GM18951 (cell line): ENCODE results near the gene RPL22.

ENCODE experiments used
- POLR2A ChIP-seq: IDR thresholded peaks from 4 replicates; pipeline ENCODE4 v1.6.1; 2011; ENCODE audit warnings: mild to moderate bottlenecking; ENCODE audit not compliant: insufficient read length, insufficient read depth; ENCODE audit errors: extremely low read depth
- in situ Hi-C: fragments of 300-500 bp; cut with MboI; formaldehyde crosslinking; loops from one replicate; pipeline ENCODE4 v1.12.0; 2022; ENCODE audit warnings: low sequenced_read_pairs, mixed read lengths, inconsistent platforms; ENCODE audit not compliant: unreplicated experiment

RPL22 gene

GRCh38 chr1:6180268-6180706 lies 19.1 kb downstream of the RPL22 start, which contains the start of gene CHD5:
Gene CHD5, minus strand, starts transcription at chr1:6180321. Its CDS starts 298 bp downstream, at chr1:6180023.
- in situ Hi-C loops: no loop called here
- TF ChIP-seq POLR2A: no peak

DNA sequence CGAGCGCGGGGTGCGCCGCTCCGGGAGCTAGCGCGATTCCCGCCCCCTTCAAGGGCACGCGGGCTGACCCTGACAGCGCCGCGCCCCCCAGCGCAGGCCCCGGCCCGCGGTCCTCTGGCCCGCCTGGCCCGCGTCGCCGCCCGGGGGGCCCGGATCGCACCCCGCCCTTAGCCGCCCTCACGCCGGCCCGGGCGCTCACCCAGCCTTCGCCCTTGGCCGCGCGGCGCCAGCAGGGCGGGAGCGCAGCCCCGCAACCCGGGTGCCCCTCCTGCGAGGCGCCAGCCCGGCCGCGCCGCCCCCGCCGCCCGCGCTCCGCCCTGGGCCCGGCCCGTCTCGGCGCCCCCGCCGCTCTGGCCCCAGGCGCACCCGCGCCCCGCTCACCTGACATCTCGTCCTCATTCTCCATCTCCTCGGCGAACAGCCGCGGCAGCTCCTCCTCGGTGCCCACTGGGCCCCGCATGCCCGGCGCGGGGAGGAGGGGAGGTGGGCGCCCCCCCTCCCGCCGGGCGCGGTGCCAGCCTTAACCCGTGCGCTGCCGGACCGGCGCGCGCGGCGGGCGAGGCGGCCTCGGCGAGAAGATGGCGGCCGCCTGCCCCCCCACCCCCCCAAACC lies 19.7 kb downstream of the RPL22 start:
- TF ChIP-seq POLR2A: no peak
- in situ Hi-C loops: no loop called here

- no peak for TF ChIP-seq POLR2A
- in situ Hi-C loops: no loop called here
These were observed 20.4 kb downstream of the RPL22 start for GRCh38 chr1:6178751-6179563.

GRCh38 chr1:6177681-6178380 lies 21.6 kb downstream of the RPL22 start:
- TF ChIP-seq POLR2A: no peak
- in situ Hi-C loops: no loop called here

GRCh38 chr1:6176779-6177178 lies 22.6 kb downstream of the RPL22 start:
- in situ Hi-C loops: no loop called here
- no peak for TF ChIP-seq POLR2A

DNA sequence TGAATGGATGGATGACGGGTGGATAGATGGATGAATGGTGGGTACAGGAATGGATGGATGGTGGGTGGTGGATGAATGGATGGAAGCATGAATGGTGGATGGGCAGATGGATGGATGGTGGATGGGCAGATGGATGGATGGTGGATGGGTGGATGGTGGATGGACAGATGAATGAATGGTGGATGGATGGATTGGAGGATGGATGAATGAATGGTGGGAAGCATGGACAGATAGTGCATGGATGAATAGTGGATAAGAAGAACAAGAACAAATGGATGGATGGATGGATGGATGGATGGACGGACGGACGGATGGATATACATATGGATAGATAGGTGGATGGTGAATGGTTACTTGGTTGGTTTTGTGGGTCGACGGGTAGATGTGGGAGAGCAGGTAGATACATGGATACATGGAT lies 24.0 kb downstream of the RPL22 start:
- no peak for TF ChIP-seq POLR2A
- in situ Hi-C loops: no loop called here

DNA sequence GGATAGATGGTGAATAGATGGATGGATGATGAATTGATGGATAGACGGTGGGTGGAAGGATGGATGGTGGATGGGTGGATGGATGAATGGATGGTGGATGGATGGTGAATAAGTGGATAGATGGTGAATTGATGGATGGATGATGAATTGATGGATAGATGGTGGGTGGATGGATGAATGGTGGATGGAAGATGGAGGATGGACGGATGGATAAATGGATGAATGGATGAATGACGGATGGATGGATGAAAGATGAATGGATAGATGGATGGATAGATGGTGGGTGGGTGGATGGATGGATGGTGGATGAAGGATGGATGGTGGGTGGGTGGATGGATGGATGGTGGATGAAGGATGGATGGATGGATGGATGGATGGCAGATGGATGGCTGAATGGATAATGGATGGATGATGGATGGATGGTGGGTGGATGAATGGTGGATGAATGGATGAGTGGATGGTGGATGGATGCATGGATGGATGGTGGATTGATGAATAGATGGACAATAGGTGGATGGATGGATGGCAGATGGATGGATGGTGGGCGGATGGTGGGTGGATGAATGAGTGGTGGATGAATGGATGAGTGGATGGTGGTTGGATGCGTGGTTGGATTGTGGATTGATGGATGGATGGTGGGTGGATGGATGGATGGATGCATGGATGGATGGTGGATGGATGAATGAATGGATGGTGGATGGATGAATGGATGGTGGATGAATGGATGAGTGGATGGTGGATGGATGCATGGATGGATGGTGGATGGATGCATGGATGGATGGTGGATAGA lies 24.6 kb downstream of the RPL22 start:
- in situ Hi-C loops: no loop called here
- no peak for TF ChIP-seq POLR2A

- no peak for TF ChIP-seq POLR2A
- in situ Hi-C loops: no loop called here
These were observed 26.8 kb downstream of the RPL22 start for GRCh38 chr1:6172549-6172948.

DNA sequence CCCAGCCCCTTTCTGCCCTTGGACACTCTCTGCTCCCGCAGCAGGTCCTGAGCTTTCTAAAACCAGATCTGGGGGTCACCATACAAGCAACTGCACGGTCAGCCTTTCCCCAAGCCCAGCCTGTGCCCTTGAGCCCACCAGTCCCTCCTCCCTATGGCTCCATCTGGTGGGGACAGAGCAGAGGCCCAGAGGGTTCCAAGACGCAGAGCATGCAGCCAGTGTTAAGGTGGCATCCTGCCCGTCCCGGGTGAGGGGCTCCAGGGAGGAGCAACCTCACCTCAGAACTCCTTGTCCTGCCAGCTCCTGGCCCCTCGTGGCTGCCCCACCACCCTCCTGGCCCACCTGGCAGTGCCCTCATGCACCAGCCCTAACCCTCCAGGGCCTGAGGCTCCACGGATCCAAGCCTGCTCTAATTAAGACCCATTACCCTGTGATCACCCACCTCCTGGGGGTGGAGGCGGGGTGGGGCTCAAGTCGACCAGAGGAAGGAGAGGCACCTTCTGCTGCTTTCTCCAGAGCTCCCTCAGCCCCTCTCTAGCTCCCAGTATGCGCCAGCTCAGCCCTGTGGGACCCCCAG lies 27.8 kb downstream of the RPL22 start:
- TF ChIP-seq POLR2A: no peak
- in situ Hi-C loops: no loop called here

- no peak for TF ChIP-seq POLR2A
- in situ Hi-C loops: no loop called here
These were observed 28.6 kb downstream of the RPL22 start for GRCh38 chr1:6170742-6171201.

GRCh38 chr1:6170116-6170741 lies 29.2 kb downstream of the RPL22 start:
- in situ Hi-C loops: no loop called here
- no peak for TF ChIP-seq POLR2A
